ENCODE data around the gene CRIM1. TPM values are rescaled to one million over a fixed set of nuclear protein-coding genes. Genes with fewer than 3 reads are reported as not detected.
A peak's percentile ranks its signal among the peaks of the same experiment; 100 is the strongest.

The CRIM1 gene
- total and polyA plus RNA-seq, 7 donors = 3.0 to 148 (median 55.6) TPM

DNA sequence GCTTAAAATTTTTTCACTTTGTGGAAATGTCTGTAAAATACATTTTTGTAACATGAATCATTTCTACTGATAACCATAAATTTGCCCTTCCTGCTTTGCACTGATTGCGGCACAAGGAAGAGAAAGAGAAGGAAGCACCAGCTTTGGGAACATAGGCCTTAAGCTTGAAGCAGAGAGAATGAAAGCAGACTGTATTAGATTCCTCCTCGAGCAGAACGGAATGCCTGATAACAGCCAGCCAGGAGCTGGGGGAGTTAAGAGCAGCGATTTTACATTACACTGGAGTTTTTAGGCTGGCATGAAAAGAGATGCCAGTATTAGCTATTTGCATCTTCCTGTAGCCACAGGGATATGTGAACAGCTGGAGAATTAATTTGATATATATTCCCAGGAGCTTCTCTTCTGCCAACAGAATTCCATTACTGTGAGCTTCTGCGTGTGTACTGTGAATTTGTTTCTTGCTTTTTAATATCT, 33.5 kb downstream of the CRIM1 start:
- H3K9me3 ChIP-seq = no peaks in the 10 kb centered on the region
- H3K36me3 ChIP-seq = no peaks in the 10 kb centered on the region
- H3K4me3 ChIP-seq = peak overlapping the region in 1 of 4 donors; percentile 9
- H3K27ac ChIP-seq = peak overlapping the region in 3 of 4 donors; percentile 52 to 74 (median 74)
- intact Hi-C loops (cut with DNase I) = loop anchor here (2.0 kb wide), 1 partner anchor 32 kb away; no protein-coding TSS in a partner anchor
- H3K4me1 ChIP-seq = peaks cover 0 to 54% (median 41%) of the 10 kb centered on the region in 4 donors
- no peaks in the 10 kb centered on the region for H3K27me3 ChIP-seq
- TF ChIP-seq, protein P1, sequence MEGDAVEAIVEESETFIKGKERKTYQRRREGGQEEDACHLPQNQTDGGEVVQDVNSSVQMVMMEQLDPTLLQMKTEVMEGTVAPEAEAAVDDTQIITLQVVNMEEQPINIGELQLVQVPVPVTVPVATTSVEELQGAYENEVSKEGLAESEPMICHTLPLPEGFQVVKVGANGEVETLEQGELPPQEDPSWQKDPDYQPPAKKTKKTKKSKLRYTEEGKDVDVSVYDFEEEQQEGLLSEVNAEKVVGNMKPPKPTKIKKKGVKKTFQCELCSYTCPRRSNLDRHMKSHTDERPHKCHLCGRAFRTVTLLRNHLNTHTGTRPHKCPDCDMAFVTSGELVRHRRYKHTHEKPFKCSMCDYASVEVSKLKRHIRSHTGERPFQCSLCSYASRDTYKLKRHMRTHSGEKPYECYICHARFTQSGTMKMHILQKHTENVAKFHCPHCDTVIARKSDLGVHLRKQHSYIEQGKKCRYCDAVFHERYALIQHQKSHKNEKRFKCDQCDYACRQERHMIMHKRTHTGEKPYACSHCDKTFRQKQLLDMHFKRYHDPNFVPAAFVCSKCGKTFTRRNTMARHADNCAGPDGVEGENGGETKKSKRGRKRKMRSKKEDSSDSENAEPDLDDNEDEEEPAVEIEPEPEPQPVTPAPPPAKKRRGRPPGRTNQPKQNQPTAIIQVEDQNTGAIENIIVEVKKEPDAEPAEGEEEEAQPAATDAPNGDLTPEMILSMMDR (IDR thresholded peaks at IDR 0.05) = no peak
- no peak for TF ChIP-seq EP300 (IDR thresholded peaks at IDR 0.05)
- TF ChIP-seq POLR2A (IDR thresholded peaks at IDR 0.05) = no peak
- TF ChIP-seq POLR2AphosphoS5 (IDR thresholded peaks at IDR 0.05) = no peak
- no peak for DNase-seq
- WGBS, 2 donors = 22 to 58% methylated on average over 5 of the region's 5 CpGs

DNA sequence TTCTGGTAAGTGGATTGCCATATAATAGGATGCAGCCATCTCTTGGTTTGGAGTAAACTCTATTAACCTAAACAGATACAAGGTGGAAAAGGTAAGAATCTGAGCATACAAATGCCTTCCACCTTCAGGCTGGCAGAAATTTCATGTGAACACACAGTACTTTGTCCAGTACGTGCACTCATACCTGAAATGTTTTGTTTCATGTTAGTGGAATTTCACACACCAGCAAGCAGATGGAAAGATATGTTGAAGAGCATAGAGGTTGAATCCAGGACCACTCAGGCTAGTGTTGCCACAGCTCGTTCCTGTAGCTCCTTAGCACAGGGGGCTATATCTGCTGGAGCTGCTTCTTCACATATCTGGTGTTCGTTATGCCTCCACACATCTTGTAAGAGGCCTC, 34.0 kb downstream of the CRIM1 start:
- H3K4me3 ChIP-seq = peak overlapping the region in 1 of 4 donors; percentile 9
- TF ChIP-seq POLR2AphosphoS5 (IDR thresholded peaks at IDR 0.05) = no peak
- no peak for TF ChIP-seq EP300 (IDR thresholded peaks at IDR 0.05)
- TF ChIP-seq POLR2A (IDR thresholded peaks at IDR 0.05) = no peak
- TF ChIP-seq, protein P1 (IDR thresholded peaks at IDR 0.05) = no peak
- H3K4me1 ChIP-seq = peaks cover 0 to 59% (median 45%) of the 10 kb centered on the region in 4 donors
- H3K9me3 ChIP-seq = no peaks in the 10 kb centered on the region
- peak overlapping the region in 3 of 4 donors; percentile 52 to 74 (median 74) for H3K27ac ChIP-seq
- WGBS, 2 donors = 84 to 90% methylated on average over 3 of the region's 3 CpGs
- H3K27me3 ChIP-seq = no peaks in the 10 kb centered on the region
- no peaks in the 10 kb centered on the region for H3K36me3 ChIP-seq
- DNase-seq = no peak
- intact Hi-C loops (cut with DNase I) = loop anchor here (2.0 kb wide), 1 partner anchor 33 kb away; no protein-coding TSS in a partner anchor

DNA sequence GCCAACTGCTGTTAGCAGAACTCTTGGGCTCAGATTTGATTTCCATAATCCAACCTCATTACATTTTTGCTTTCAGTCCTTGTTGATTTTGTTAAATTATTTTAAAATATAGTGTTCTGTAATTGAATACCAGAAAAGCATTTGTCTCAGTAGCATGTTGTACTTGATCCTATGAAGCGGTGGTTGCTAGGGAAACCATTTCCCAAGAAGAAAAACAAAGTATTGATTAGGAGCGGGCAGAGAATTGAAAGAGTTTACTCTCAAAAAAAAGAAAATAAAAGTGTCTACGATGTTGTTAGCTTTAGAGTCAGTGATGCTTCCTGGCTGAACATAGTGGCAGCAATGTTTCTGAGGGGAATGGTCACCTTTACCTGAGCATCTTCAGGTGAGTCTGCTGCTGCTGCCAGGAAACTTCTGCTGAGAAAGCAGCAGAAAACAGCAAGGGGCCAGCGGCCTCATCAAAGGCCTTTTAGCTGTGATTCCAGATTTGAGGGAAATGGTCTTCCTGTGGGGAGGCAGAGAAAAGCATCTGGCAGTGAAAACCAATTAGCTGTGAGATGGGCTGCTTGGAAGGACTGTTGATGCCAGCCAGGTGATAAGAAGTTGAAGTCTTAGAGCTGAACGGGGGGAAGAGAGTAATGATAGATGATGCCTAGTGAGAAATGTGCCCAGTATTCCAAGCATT, 37.1 kb downstream of the CRIM1 start:
- no peaks in the 10 kb centered on the region for H3K36me3 ChIP-seq
- H3K4me3 ChIP-seq = no peak overlapping the region
- intact Hi-C loops (cut with DNase I) = no loop called here
- WGBS, 2 donors = 75 to 82% methylated on average over 5 of the region's 5 CpGs
- no peaks in the 10 kb centered on the region for H3K27me3 ChIP-seq
- no peak for TF ChIP-seq EP300 (IDR thresholded peaks at IDR 0.05)
- TF ChIP-seq, protein P1 (IDR thresholded peaks at IDR 0.05) = no peak
- TF ChIP-seq POLR2AphosphoS5 (IDR thresholded peaks at IDR 0.05) = no peak
- no peak for TF ChIP-seq POLR2A (IDR thresholded peaks at IDR 0.05)
- peak overlapping the region in 2 of 4 donors; percentile 69 to 70 for H3K27ac ChIP-seq
- DNase-seq = no peak
- H3K9me3 ChIP-seq = no peaks in the 10 kb centered on the region
- H3K4me1 ChIP-seq = peaks cover 0 to 64% (median 51%) of the 10 kb centered on the region in 4 donors

DNA sequence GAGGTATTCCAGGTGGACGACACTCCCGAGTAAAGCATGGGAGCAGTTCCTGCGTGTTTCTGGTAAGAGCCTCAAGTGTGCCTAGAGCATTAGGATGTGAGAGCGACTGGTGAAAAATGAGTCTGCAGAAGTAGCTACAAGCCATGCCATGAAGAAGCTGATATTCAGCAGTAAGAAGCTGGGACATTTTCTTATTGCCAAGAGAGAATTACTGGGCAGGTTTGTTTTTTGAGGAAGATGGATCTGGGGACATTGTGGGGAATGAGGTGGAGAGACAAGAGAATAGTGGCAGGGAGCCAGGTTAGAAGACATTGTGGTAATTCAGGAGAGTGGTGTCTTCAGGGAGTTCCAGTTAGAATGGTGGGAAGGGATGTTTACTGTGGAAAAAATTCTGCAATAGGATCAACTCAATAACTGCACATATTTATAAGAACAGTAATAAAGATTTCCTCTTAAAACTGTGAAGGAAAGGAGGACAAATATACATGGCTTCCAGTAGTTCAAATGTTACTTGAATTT, 38.2 kb downstream of the CRIM1 start:
- Histone ChIP-seq H3K27me3 (no peaks in the 10 kb centered on the region), H3K4me1 (peaks cover 0 to 61% (median 43%) of the 10 kb centered on the region in 4 donors), H3K36me3 (no peaks in the 10 kb centered on the region), H3K27ac (peak overlapping the region in 3 of 4 donors; percentile 43 to 70 (median 69)), H3K4me3 (no peak overlapping the region), H3K9me3 (no peaks in the 10 kb centered on the region)
- no peak for DNase-seq
- intact Hi-C loops (cut with DNase I) = no loop called here
- TF ChIP-seq POLR2AphosphoS5 (IDR thresholded peaks at IDR 0.05) = no peak
- WGBS, 2 donors = 85 to 86% methylated on average over 4 of the region's 4 CpGs

- intact Hi-C loops (cut with DNase I) = loop anchor here (5.0 kb wide), 1 partner anchor 42 kb away; no protein-coding TSS in a partner anchor
- 21 to 68% methylated on average over 6 of the region's 6 CpGs for WGBS, 2 donors
- Histone ChIP-seq H3K9me3 (no peaks in the 10 kb centered on the region), H3K27me3 (no peaks in the 10 kb centered on the region), H3K27ac (peak overlapping the region in 3 of 4 donors; percentile 43 to 70 (median 69)), H3K4me1 (peaks cover 0 to 56% (median 33%) of the 10 kb centered on the region in 4 donors), H3K4me3 (no peak overlapping the region), H3K36me3 (no peaks in the 10 kb centered on the region)
- TF ChIP-seq, protein P1 (IDR thresholded peaks at IDR 0.05) = no peak
- no peak for TF ChIP-seq EP300 (IDR thresholded peaks at IDR 0.05)
- TF ChIP-seq POLR2AphosphoS5 (IDR thresholded peaks at IDR 0.05) = no peak
- no peak for TF ChIP-seq POLR2A (IDR thresholded peaks at IDR 0.05)
- DNase-seq = no peak
Observed at GRCh38 chr2:36394804-36395203, 39.2 kb downstream of the CRIM1 start.
